Transverse colon (tissue), 3 donors: ENCODE data around the gene MPC2.

Experiments
- CTCF ChIP-seq, 5 experiments: fragments of 200-600 bp in 3 of 5; fragments of 450-650 bp in 2 of 5; sonication (generic) in 3 of 5; IDR thresholded peaks; 1 replicate in 2 of 5; 2 replicates in 3 of 5; pipeline ENCODE4 v1.5.1; 2016 to 2017; ENCODE audit warnings: antibody characterized with exemption in 5 of 5, inconsistent platforms in 3 of 5, mild to moderate bottlenecking in 2 of 5, moderate library complexity in 1 of 5
- EP300 ChIP-seq: sonication (generic); formaldehyde crosslinking; IDR thresholded peaks from one replicate; pipeline ENCODE4 v1.6.1; 2017; ENCODE audit warnings: antibody characterized with exemption, low read depth
- POLR2A ChIP-seq: fragments of 450-650 bp; IDR thresholded peaks from one replicate; pipeline ENCODE4 v1.6.1; 2016; ENCODE audit warnings: antibody characterized with exemption, mild to moderate bottlenecking, moderate library complexity

GRCh38 chr1:167924543-167925231, 12.2 kb downstream of the MPC2 start:
- TF ChIP-seq CTCF (IDR thresholded peaks at IDR 0.05) (no peak), POLR2A (no peak), EP300 (no peak)
